NCI-H446 treated with DMSO at 0.1 percent for 48 hours (cell line): ENCODE data around the gene ONECUT2.
A peak's percentile ranks its signal among the peaks of the same experiment; 100 is the strongest.
"Not testable (repeated sequence)": the region's sequence is repeated elsewhere in the genome, so short reads cannot be mapped to it uniquely, and the experiment has no call there.

Experiments
- DNase-seq: peaks from one replicate; lab custom pipeline; 2025; lab: John Stamatoyannopoulos, UW

ONECUT2 gene

GRCh38 chr18:57434536-57435494 is at the start of gene ONECUT2:
ONECUT2 (plus strand) TSS chr18:57435374; CDS start chr18:57435717, 343 bp downstream.
- DNase-seq: peak; percentile 92

- DNase-seq: no peak
These were observed 45.9 kb upstream of the ONECUT2 start for GRCh38 chr18:57389271-57389670.

- no peak for DNase-seq
These were observed 45.1 kb upstream of the ONECUT2 start for GRCh38 chr18:57390044-57390443.

- not testable (repeated sequence) for DNase-seq
These were observed 40.4 kb upstream of the ONECUT2 start for GRCh38 chr18:57394749-57395148.

GRCh38 chr18:57396831-57397230 is 38.3 kb upstream of the ONECUT2 start:
- DNase-seq: not testable (repeated sequence)

GRCh38 chr18:57397440-57398132 is 37.6 kb upstream of the ONECUT2 start:
- no peak for DNase-seq

- no peak for DNase-seq
These were observed 30.8 kb upstream of the ONECUT2 start for GRCh38 chr18:57404345-57404744.

- DNase-seq: no peak
These were observed 25.5 kb upstream of the ONECUT2 start for GRCh38 chr18:57409650-57410049.

- no peak for DNase-seq
These were observed 24.4 kb upstream of the ONECUT2 start for GRCh38 chr18:57410749-57411148.

- DNase-seq: no peak
These were observed 18.6 kb upstream of the ONECUT2 start for GRCh38 chr18:57416542-57416941.

GRCh38 chr18:57422313-57422872 is 12.8 kb upstream of the ONECUT2 start:
- DNase-seq: no peak

GRCh38 chr18:57423821-57424220 is 11.4 kb upstream of the ONECUT2 start:
- no peak for DNase-seq

GRCh38 chr18:57425096-57425495 is 10.1 kb upstream of the ONECUT2 start:
- DNase-seq: no peak

- no peak for DNase-seq
These were observed 9.0 kb upstream of the ONECUT2 start for GRCh38 chr18:57426187-57426586.

GRCh38 chr18:57427429-57428201 is 7.6 kb upstream of the ONECUT2 start:
- DNase-seq: no peak

- DNase-seq: no peak
These were observed 6.7 kb upstream of the ONECUT2 start for GRCh38 chr18:57428221-57429150.

GRCh38 chr18:57429167-57430078 is 5.8 kb upstream of the ONECUT2 start:
- no peak for DNase-seq

GRCh38 chr18:57430079-57431001 is 4.8 kb upstream of the ONECUT2 start:
- DNase-seq: no peak

GRCh38 chr18:57431002-57431382 is 4.2 kb upstream of the ONECUT2 start:
- no peak for DNase-seq
